ENCODE results near the gene H6PD. TPM values are rescaled to one million over a fixed set of nuclear protein-coding genes. Genes with fewer than 3 reads are reported as not detected.

H6PD gene
- total and polyA plus RNA-seq, 2 experiments from 2014 or later = 1.2 to 4.7 TPM

DNA sequence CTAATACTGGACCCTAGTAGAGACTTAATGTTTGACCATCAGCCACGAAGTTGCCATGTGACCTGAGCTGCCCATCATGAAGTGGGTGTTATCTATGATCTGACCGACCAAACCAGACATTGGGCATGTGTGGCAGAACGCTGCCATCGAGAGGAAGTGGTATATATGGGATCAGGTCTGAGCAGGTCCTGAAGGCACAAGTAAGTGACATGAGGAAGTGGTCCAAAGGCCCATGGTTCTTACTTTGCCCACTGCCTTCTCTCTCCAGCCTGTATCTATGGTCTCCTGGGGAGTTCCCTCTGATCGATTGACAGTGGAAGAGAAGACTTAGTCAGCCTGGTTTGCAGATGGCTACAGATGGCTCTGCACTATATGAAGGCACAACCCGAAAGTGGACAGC, 66.0 kb downstream of the H6PD start (continued):
- TF ChIP-seq, protein P1, sequence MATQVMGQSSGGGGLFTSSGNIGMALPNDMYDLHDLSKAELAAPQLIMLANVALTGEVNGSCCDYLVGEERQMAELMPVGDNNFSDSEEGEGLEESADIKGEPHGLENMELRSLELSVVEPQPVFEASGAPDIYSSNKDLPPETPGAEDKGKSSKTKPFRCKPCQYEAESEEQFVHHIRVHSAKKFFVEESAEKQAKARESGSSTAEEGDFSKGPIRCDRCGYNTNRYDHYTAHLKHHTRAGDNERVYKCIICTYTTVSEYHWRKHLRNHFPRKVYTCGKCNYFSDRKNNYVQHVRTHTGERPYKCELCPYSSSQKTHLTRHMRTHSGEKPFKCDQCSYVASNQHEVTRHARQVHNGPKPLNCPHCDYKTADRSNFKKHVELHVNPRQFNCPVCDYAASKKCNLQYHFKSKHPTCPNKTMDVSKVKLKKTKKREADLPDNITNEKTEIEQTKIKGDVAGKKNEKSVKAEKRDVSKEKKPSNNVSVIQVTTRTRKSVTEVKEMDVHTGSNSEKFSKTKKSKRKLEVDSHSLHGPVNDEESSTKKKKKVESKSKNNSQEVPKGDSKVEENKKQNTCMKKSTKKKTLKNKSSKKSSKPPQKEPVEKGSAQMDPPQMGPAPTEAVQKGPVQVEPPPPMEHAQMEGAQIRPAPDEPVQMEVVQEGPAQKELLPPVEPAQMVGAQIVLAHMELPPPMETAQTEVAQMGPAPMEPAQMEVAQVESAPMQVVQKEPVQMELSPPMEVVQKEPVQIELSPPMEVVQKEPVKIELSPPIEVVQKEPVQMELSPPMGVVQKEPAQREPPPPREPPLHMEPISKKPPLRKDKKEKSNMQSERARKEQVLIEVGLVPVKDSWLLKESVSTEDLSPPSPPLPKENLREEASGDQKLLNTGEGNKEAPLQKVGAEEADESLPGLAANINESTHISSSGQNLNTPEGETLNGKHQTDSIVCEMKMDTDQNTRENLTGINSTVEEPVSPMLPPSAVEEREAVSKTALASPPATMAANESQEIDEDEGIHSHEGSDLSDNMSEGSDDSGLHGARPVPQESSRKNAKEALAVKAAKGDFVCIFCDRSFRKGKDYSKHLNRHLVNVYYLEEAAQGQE (IDR thresholded peaks at IDR 0.05; ENCODE audit: unreplicated experiment) = no peak

DNA sequence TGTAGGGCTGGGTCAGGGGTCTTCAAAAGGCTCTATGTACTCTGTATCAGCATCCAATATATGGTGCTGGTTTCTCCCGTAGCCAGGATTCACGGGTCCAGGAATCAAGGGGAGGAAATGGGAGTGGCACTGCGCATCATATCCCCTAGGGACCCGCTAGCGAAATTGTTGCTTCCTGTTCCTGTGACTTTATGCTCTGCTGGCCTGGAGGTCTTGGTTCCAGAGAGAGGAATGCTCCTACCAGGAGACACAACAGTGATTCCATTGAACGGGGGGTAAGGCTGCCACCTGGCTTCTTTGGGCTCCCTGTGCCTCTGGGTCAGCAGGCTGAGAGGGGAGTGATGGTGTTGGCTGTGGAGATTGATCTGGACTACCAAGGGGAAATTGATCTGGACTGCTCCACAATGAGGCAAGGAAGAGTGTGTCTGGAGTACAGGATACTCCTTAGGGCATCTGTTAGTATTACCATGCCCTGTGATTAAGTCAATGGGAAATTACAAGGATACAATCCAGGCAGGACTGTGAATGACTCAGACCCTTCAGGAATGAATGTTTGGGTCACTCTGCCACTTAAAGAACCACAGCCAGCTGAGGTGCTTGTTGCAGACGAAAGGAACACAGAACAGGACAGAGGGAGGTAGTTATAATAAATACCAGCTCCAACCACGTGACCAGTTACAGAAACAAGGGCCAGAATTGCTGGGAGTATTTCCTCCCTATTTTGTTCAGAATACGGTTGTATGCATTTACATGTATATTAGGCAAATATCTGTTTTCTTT, 68.4 kb downstream of the H6PD start:
- no peaks in the 10 kb centered on the region for H3K36me3 ChIP-seq (ENCODE audit: insufficient read depth)
- H3K79me2 ChIP-seq (replicated peaks; ENCODE audit: insufficient read depth) = no peaks in the 10 kb centered on the region
- Mint-ChIP-seq H3K4me3 (no peak overlapping the region), H3K9me3 (no peaks in the 10 kb centered on the region), H3K4me1 (no peaks in the 10 kb centered on the region), H3K36me3 (ENCODE audit: low read depth) (no peaks in the 10 kb centered on the region), H3K27me3 (ENCODE audit: insufficient read depth, low read depth, poor library complexity) (peaks cover 9% of the 10 kb centered on the region), H3K27ac (no peak overlapping the region)
- H3K4me2 ChIP-seq = no peak overlapping the region
- H2AFZ ChIP-seq = no peak overlapping the region
- H3K4me1 ChIP-seq (ENCODE audit: insufficient read depth) = no peaks in the 10 kb centered on the region
- ATAC-seq (no peak), DNase-seq (ENCODE audit: low spot score) (no peak)
- H3F3A ChIP-seq (replicated peaks; ENCODE audit: low read depth) = no peaks in the 10 kb centered on the region
- no peaks in the 10 kb centered on the region for H3K27me3 ChIP-seq (ENCODE audit: insufficient read depth)
- H4K20me1 ChIP-seq (replicated peaks; ENCODE audit: insufficient read depth) = no peaks in the 10 kb centered on the region; the same call in 1 of the 2 replicates
- no peak overlapping the region for H3K27ac ChIP-seq (ENCODE audit: low read depth)
- H3K4me3 ChIP-seq = no peak overlapping the region
- H3K9me2 ChIP-seq (ENCODE audit: insufficient read depth) = no peaks in the 10 kb centered on the region
- TF ChIP-seq, protein P1 (IDR thresholded peaks at IDR 0.05; ENCODE audit: unreplicated experiment) = no peak

DNA sequence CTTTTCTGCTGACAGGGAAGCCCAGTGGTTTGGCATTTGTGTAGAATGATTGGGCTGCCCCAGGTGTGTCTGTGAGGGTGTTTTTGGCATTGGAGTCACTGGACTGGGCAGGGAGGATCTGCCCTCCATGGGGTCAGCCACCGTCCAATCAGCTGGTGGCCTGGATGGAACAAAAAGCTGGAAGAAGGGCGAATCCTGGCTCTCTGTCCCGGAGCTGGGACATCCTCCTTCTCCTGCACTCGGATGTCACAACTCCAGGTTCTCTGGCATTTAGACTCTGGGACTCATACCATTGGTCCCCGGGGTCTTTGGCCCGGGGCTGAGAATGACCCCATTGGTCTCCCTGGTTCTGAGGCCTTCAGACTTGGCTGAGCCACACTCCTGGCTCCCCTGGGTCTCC, 69.3 kb downstream of the H6PD start:
- no peaks in the 10 kb centered on the region for H3K79me2 ChIP-seq (replicated peaks; ENCODE audit: insufficient read depth)
- no peaks in the 10 kb centered on the region for H3K9me2 ChIP-seq (ENCODE audit: insufficient read depth)
- no peak overlapping the region for H3K4me2 ChIP-seq
- Mint-ChIP-seq H3K4me3 (no peak overlapping the region), H3K27ac (peak overlapping the region; percentile 59; the same call in 1 of the 2 replicates), H3K9me3 (no peaks in the 10 kb centered on the region), H3K27me3 (ENCODE audit: insufficient read depth, low read depth, poor library complexity) (peaks cover 9% of the 10 kb centered on the region), H3K36me3 (ENCODE audit: low read depth) (no peaks in the 10 kb centered on the region), H3K4me1 (no peaks in the 10 kb centered on the region)
- H3K36me3 ChIP-seq (ENCODE audit: insufficient read depth) = no peaks in the 10 kb centered on the region
- DNase-seq (ENCODE audit: low spot score) (no peak), ATAC-seq (no peak)
- H3K27me3 ChIP-seq (ENCODE audit: insufficient read depth) = no peaks in the 10 kb centered on the region
- H2AFZ ChIP-seq = no peak overlapping the region
- H3K4me1 ChIP-seq (ENCODE audit: insufficient read depth) = no peaks in the 10 kb centered on the region
- H3K4me3 ChIP-seq = no peak overlapping the region
- H3F3A ChIP-seq (replicated peaks; ENCODE audit: low read depth) = no peaks in the 10 kb centered on the region
- no peaks in the 10 kb centered on the region; the same call in 1 of the 2 replicates for H4K20me1 ChIP-seq (replicated peaks; ENCODE audit: insufficient read depth)
- H3K27ac ChIP-seq (ENCODE audit: low read depth) = no peak overlapping the region
- no peak for TF ChIP-seq CREB1 (CRISPR knock-in tag; IDR thresholded peaks at IDR 0.05; ENCODE audit: low read depth)
- no peak for TF ChIP-seq POLR2AphosphoS5 (IDR thresholded peaks at IDR 0.05; ENCODE audit: low read depth)
- TF ChIP-seq, protein P1 (IDR thresholded peaks at IDR 0.05; ENCODE audit: unreplicated experiment) = no peak
- TF ChIP-seq EZH2phosphoT487 (IDR thresholded peaks at IDR 0.05; ENCODE audit: unreplicated experiment) = no peak
- TF ChIP-seq, protein P2, sequence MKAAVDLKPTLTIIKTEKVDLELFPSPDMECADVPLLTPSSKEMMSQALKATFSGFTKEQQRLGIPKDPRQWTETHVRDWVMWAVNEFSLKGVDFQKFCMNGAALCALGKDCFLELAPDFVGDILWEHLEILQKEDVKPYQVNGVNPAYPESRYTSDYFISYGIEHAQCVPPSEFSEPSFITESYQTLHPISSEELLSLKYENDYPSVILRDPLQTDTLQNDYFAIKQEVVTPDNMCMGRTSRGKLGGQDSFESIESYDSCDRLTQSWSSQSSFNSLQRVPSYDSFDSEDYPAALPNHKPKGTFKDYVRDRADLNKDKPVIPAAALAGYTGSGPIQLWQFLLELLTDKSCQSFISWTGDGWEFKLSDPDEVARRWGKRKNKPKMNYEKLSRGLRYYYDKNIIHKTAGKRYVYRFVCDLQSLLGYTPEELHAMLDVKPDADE (IDR thresholded peaks at IDR 0.05) = no peak
- TF ChIP-seq EZH2 (IDR thresholded peaks at IDR 0.05; ENCODE audit: low read depth, unreplicated experiment) = no peak
- no peak for TF ChIP-seq JUNB (IDR thresholded peaks at IDR 0.05; ENCODE audit: unreplicated experiment)
- no peak for TF ChIP-seq ZNF114 (CRISPR knock-in tag; IDR thresholded peaks at IDR 0.05)
- no peak for TF ChIP-seq ZNF331 (CRISPR knock-in tag; IDR thresholded peaks at IDR 0.05; ENCODE audit: low read depth)
